GM19351 (cell line): ENCODE results near the gene ART3.
A peak's percentile ranks its signal among the peaks of the same experiment; 100 is the strongest.

Experiments
- ATAC-seq: cut with Tn5 transposase; IDR thresholded peaks from one replicate; pipeline ENCODE4 v1.9.1; 2021; ENCODE audit warnings: mild to moderate bottlenecking, moderate library complexity; ENCODE audit not compliant: unreplicated experiment

The ART3 gene

DNA sequence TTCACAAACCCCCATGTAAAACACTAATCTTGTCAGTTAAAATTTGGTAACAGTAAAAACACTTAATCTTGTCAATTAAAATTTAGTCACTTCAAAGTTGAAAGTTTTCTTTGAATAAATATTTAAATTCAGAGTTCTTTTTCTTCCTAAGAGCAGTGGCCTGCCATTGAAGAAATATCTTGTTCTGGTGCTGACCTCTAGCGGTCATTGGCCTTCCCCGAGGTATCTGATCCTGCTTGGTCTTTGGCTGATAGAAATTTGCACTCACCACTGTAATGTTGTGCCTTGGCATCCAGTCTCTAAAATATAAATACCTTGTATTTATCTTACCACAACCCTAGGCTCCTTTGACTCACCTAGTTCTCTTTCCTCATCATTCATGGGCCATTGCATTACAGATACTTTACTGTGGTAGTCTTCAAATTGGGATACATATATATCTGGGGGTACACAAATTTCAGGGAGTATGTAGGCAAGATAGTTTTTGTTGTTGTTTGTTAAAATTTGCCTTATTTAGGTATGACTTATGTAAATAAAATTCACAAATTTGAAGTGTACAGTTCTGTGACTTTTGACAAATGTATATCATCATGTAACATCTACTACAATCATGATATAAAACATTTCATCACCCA is 6.7 kb upstream of the ART3 start:
- no peak for ATAC-seq

DNA sequence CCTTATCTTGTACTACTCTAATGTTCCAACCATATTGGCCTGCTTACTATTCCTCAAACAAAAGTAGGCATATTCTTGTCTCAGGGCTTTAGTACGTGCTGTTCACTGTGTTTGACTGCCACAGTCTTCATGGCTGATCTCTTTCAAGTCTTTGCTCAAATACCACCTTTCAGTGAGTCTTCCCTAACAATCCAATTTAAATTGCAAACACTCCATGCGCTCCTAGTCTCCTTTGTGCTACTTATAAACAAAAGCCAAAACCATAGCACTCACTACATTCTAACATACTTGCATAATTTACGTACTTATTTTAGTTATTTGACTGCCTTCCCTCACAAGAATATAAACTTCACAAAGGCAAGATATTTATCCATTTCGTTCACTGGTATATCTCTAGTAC is 1.7 kb upstream of the ART3 start:
- ATAC-seq = no peak

DNA sequence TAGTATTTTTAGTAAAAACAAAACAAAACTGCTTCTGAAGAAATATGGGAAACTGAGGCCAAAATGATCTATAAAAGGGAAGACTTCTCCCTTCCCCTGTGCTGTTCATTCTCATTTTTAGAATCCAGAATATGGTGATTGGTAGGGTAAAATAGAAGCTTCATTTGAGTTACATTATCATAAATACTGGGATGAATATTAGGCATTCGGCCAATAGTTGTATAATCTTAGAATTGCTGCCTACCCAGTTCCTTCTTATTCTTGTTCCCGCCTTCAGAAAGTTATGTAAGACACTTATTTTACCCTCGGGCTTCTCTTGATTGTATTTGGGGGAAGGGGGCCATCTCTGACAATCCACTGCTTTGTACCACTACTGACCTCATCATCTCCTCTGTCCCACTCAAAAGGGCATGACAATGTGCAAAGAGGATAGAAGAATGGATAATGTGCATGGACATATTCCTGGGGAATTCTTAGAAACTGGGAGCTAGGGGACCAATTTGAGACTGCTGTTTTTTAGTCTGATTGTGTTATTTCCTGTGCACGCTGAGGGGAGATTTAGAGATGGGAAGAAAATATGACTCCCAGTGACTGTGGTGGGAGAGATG is 588 bp downstream of the ART3 start:
- ATAC-seq = no peak

DNA sequence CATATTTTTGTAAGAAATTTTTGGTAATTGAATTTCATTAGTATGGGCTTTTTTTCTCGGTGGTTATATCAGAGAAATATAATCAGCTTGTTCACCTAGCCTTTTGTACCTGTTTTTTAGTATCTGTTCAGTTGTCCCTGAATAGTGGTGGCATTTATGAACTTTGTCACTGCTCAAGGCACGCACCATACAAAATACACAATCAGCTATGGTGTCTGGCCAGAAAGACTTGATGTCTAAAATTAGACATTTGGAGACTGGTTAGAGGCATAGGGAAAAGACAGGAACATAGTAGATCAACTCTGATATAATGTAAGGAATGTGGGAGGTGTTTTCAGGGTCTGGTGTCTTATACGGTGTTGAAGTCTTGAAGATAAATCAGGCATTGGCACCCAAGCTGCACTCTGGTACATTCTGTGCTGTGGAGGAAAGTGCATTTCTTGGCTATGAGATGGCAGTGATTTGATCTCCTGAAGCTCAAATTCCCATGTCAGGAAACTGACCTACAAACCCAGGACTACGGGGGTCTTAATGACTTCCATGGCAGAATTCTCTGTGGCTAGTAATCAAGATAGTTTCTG is 3.6 kb downstream of the ART3 start:
- no peak for ATAC-seq

DNA sequence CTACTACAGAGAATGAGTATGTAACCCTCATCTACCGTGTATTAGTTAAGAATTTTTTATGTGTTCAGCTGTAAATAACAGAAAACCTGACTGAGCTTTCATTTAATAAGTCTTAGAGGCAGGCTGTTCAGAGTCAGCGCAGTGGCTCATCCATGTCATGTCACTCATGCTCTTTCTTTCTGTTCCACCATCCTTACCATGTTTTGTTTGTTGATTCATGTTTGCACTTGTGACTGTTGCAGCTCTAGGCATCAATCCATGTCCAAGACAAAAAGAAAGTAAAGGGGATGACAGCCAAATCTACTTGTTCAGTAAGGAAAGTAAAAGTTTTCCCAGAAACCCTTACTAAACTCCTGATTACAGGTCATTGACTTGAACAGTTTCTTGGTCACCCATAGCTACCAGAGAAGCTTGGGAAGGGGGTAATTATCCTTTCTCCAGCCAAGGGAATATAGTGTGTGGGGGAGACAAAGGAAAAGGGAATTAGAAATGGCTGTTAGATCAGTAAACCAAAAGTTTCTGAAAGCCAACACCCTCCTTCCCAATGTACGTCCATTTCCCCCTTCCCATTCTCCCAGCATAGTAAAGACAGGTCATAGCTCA is 9.0 kb downstream of the ART3 start:
- no peak for ATAC-seq

DNA sequence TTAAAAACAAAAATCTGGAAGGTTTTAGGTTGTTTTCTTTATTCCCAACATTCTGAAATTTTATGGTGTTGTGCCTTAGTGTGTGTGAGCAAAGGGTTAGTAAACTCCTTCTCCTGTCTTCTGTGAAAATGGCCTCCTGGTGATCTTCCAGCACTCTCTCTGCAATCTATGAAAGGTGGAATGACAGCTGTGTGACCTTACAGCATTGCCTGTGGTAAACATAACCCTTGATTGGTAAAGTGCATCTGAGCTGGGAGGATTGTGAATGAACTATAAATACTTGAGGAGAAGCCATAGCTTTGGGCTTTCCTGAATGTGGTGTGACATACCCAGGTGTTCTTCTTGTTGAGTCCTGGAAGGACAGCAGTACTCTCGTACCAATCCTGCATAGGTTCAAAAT is 10.0 kb downstream of the ART3 start:
- no peak for ATAC-seq

DNA sequence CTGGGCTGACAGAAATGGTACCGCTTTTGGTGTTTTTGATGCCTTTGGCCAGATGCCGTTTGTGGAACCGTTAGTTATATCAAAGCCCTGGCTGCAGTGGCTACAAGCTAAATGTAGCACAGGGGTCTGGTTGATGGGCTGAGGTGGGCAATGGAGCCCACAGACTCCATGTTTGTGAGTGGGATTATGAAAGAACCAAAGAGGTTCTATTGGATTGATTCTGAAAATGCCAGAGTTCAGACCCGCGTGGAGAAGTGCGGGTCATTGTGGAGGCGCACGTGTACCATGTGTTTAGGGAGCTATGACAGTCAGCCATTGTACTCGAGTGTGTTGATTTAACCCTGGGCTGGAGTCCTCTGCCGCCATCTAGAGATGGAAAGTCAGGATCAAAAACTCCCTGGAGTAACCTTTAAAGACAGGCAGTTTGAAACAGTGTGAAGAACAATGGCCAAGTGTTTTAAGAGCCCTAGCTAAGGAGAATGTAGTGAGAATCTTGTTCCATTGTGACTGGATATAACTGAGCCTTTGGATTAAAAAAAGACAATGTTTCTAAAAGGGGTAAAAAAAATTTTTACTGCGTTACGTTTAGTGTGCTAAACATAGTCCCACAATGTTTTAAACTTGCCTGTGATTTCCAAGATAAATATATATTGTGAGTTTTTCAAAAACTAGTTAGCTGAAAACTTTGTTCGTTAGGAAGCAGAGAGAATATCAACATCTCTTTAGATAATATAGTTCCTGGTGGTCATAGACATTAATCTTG is 12.7 kb downstream of the ART3 start:
- no peak for ATAC-seq

DNA sequence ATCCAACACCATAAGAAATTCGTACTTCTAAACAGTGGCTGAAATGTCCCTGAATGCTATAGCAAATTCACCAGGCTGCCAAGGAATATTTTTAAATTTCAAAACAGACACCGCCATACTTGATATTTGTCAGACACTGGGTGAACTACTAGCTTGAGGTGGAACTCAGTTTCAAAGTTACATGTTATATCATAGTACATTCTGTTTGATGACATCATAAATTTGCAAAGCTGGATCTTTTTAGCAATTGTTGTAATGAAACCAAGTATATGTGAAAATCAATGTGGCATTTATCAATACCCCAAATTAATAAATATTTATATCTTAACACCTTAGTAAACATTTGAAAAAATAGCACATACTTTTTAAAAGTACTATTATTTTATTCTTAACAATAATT is 14.2 kb downstream of the ART3 start:
- no peak for ATAC-seq

DNA sequence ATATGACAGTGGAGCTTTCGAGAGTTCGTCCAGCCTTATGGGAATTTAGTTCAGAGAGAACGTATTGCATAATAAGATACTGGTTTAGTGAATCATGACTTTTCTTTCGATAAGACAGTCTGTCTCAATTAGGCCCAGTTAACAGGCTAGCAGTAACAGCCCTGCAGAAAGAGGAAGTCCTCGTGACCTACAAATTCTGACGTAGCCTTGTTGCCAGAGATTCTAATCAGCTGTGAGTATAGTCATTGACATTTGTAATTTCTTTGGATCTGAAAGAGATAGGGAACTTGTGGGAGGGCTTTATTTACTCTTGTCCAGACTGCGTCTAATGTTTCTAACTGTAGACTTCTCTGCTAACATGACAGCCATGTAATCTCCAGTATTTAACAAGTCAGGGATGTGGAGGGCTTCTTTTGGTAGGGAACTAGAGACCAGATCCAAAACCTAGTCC is 15.8 kb downstream of the ART3 start:
- ATAC-seq = peak; percentile 85

DNA sequence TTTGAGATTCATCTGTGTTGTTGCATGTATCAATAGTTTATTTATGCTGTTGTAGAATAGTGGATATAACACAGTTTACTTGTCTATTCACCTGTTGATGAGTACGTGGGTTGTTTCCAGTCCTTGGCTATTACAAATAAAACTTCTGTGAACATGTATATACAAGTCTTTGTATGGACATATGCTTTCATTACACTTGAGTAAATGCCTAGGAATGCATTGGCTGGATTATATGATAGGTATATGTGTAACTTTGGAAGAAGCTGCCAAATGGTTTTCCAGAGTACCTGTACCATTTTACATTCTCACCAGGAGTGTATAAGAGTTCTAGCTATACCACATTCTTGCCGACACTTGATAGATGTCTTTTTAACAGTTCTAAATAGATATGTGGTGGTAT is 16.5 kb downstream of the ART3 start:
- no peak for ATAC-seq

DNA sequence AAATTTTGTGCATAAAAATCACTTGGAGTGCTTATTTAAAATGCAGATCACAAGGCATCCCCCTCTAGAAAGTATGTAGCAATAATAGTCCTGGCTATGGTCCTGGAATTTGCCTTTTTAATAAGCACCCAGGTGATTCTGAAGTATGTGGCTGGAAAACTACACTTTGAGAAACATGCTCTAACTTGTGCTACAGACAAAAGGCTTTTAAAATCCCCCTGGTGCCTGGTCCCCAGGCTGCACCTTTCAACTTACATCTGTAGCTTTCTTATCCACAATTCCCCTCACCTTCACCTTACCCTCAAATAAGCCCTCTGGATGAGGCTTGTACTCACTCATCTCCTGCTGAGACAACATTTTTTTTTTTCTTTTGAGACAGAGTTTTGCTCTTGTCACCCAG is 21.1 kb downstream of the ART3 start:
- ATAC-seq = no peak

DNA sequence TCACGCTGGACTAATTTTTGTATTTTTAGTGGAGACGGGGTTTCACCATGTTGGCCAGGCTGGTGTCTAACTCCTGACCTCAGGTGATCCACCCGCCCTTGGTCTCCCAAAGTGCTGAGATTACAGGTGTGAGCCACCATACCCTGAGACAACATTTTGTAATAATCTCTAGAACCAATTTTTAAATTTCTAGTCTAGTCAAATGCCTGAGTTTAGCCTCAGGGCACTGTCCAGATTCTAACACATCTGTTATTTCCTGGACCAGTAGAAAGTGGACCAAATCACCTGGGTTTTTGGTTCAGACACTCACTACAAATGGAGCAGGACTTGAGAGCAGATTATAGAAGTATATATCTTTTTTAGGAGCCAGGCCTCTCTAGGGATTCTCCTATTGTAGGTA is 21.6 kb downstream of the ART3 start:
- ATAC-seq = no peak

DNA sequence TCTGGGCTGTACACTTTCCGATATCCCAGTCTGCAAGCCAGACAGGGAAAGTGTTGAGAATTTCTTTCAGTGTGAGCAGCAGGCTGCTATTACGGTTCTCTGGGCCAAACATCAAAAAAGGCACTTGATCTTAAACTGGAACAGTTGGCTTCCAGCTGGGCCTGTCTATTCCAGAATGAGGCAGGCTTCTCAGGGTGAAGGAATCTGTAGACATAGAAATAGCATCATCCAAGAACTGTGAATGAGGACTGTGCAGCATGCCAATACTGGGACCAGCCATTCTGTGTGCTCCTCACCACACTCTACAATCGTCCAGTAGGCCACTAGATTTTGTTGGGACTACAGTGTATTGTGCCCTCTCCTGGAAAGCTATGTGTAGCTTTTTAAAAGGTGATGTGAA is 31.1 kb downstream of the ART3 start:
- no peak for ATAC-seq

DNA sequence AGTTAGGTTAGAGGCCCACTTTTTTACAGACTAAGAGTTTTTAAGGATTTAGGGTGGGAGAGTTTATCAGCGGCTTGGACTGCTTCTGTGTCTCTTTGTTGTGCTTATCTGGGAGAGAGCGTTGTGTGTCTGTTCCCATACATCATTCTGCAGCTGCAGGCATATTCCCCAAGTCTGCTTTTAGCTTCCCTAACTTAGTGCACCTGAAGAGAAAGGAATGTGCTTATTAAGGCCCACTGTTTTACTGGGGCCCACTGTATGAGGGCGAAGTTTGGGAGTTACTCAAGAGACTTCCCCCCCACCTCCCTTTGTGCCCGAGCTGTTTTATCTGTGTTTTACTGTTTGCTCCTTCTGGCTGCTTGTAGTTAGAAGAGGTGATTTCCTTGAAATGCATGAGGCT is 31.9 kb downstream of the ART3 start:
- ATAC-seq = no peak

DNA sequence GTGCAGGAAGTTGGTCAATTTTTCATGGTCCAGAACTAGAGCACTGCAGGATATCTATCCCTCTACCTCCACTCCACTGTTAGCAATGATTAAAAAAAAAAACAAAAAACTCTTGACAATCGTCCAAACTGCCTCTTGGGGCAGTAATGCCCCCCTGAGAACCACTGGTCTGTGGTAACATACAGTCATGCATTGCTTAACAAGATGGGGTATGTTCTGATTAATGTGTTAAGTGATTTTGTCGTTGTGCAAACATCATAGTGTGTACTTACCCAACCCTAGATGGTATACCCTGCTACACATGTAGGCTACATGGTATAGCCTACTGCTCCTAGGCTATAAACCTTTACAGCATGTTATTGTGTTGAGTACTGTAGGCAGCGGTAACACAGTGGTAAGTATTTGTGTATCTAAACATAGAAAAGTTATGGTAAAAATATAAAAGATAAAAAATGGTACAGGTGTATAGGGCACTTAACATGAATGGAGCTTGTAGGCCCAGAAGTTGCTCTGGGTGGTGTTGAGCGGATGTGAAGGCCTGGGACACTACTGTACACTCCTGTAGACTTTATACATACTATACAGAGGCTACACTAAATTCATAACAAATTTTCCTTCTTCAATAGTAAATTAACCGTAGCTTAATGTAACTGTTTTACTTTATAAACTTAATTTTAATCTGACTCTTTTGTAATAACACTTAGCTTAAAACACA is 34.1 kb downstream of the ART3 start:
- ATAC-seq = no peak

DNA sequence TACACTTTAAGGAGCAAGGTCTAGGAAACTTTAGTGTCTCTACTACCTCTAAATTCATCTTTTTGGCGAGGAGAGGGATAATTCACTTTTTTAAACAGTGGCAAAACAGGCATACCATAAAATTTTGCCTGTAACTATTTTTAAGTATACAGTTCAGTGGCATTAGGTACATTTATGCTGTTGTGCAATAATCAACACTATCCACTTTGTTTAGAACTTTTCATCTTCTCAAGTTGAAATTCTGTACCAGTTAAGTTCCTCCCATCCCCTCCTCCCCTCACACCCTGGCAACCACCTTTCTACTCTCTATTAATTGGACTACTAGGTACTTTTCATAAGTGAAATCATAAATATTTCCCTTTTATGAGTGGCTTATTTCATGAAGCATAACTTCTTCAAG is 42.3 kb downstream of the ART3 start:
- ATAC-seq = no peak

DNA sequence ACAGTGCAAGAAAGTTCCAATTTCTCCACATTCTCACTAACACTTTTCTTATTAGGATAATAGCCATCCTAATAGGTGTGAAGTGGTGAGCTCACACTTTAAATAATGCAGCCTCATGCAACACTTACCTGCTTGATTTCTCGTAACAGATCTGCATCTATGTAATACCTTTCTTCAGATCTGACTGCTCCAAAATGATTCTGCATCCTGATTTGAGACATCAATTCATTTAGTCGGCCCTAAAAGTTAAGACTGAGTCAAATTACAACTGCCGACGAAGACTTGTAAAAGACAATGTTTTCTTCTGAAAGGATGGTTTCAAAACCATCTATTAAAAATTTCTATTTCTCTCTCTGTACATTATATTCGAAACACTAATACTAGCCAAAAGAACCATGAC is 43.0 kb downstream of the ART3 start:
- ATAC-seq = no peak

DNA sequence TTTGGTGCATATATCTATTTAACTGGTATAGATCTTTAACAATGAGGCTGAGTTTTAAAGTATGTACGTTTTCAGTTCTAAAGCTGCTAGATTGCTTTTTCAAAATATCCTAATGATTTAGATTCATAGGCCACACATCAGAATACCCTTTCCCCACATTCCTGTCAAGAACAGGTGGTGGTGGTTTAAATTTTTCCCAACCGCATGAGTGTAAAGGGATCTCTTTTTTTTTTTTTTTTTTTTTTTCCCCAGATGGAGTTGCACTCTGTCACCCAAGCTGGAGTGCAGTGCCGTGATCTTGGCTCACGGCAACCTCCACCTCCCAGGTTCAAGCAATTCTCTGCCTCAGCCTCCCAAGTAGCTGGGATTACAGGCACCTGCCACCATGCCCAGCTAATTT is 45.7 kb downstream of the ART3 start:
- no peak for ATAC-seq

DNA sequence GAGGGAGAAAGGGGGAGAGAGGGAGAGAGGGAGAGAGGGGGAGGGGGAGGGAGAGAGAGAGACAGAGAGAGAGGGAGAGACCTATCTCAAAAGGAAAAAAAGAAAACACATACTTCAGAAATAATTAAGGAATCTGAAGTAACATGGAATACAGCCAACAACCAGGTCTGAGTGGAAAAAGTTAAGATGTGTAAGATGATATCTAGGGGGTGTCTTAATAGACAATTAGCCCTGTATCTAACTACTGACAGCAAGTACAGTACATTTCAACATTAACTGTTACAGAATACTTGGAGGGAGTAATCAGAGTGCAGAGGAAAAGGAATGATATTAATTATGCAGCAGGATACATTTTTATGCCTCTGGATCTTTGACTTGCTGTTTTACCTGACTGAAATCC is 51.3 kb downstream of the ART3 start:
- ATAC-seq = no peak

DNA sequence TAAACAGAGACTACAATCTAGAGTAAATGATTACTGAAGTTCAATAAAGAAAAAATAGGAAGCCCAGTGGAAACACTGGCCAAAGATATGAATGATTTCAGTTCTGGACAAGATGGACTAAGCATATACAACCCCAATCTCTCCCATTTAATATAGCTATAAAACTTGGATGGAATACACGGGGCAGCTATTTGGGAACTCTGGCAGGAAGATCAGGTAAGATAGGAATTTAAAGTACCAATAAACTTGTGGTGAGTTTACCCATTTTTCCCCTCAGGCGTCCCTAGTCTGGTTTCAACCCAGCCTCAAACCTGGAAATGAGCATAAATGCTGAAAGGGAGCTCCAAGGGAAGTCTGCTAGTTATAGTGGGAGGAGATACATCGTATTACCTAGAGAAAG is 53.2 kb downstream of the ART3 start:
- ATAC-seq = no peak

DNA sequence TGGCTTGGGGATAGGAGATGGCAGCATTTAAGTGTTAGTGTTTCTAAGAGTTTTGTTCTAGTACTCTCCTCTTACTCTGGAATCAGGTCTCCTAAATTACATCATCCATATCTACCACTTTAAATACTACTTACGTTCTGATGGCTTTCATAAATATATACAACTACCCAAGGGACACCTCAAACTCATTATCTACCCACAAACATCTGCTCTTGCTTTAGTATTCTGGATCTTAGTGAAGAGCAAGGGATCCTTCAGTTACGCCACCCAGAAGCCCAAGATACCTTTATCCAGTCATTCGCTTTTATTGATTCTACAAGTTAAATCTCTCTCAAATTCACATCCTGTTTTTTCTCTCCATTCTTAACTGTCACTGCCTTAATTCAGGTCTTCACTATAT is 66.7 kb downstream of the ART3 start:
- no peak for ATAC-seq
